Measurements from ENCODE around the gene KCNN4. TPM values are rescaled to one million over a fixed set of nuclear protein-coding genes. Genes with fewer than 3 reads are reported as not detected.

The KCNN4 gene
- total and polyA plus RNA-seq, 4 donors: 0.14 to 30.3 (median 0.51) TPM

DNA sequence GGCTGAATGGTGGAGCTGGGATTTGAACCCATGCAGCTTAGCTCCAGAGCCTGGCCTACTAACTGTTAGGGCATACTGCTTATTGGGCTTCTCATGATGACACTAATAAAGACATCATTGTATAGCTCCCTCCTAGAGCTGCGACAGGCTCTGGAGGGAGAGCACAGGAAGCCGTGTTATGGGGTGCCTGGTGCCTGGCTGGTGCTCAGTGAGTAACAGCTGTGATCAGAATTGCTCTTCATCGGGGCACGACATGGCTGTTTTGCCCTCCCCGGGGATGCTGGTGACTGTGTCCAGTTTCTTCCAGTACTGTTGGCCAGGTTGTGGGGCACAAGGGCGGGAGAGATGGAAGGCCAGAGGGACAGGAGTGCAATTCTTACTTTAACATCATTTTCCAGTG lies 16.3 kb upstream of the KCNN4 start:
- TF ChIP-seq TAF1 (conservative IDR thresholded peaks at IDR 0.05) (no peak), FOXA2 (IDR thresholded peaks at IDR 0.05) (no peak), GABPA (IDR thresholded peaks at IDR 0.05 in 1 of 2, conservative IDR thresholded peaks at IDR 0.05 in 1 of 2) (no peak), CTCF (IDR thresholded peaks at IDR 0.05; ENCODE audit: low read depth, low read length, missing input control) (no peak), HNF4A (conservative IDR thresholded peaks at IDR 0.05) (no peak)
- TF ChIP-seq, protein P1, sequence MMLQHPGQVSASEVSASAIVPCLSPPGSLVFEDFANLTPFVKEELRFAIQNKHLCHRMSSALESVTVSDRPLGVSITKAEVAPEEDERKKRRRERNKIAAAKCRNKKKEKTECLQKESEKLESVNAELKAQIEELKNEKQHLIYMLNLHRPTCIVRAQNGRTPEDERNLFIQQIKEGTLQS (IDR thresholded peaks at IDR 0.05): no peak
- Histone ChIP-seq H3K9me3 (ENCODE audit: control insufficient read depth in 4 of 4, low read length in 3 of 4) (peaks cover 0 to 7% (median 4%) of the 10 kb centered on the region in 4 donors), H3K9ac (ENCODE audit: low read depth in 1 of 2, low read length in 2 of 2) (no peak overlapping the region), H3K4me1 (ENCODE audit: control insufficient read depth in 4 of 4, insufficient read depth in 4 of 4, low read length in 3 of 4) (peaks cover 2 to 9% (median 5%) of the 10 kb centered on the region in 4 donors), H3K4me3 (ENCODE audit: low read depth in 1 of 3, low read length in 3 of 3) (no peak overlapping the region), H3K27ac (ENCODE audit: low read depth in 1 of 2, low read length in 2 of 2) (no peak overlapping the region), H3K36me3 (ENCODE audit: control insufficient read depth in 4 of 4, insufficient read depth in 3 of 4, low read depth in 1 of 4, low read length in 3 of 4) (no peaks in the 10 kb centered on the region), H3K27me3 (ENCODE audit: control insufficient read depth in 4 of 4, insufficient read depth in 4 of 4, low read length in 3 of 4) (peaks cover 0 to 8% (median 1%) of the 10 kb centered on the region in 4 donors)
- 66% methylated on average over 6 of the region's 6 CpGs for WGBS
- no peak for DNase-seq (ENCODE audit: low spot score)

DNA sequence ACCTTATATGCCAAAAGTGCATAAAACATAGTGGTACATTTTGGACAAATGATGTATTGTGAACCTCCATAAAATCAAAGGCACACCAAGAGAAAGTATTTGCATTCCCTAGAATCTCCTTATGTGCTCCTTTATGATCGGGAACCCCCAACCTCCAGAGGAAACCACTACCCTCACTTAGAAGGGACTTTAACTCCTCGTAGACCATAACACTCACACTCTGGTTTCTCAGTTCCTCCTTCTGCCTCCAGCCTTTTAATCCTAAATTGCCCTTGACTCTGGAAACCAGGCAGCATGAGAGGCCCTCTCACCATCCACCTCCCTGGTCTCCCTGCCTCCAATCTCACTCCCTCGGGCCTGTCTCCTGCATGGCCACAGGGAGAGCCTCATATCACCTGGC lies 9.8 kb upstream of the KCNN4 start:
- TF ChIP-seq JUND (IDR thresholded peaks at IDR 0.05): no peak
- TF ChIP-seq, protein P2, sequence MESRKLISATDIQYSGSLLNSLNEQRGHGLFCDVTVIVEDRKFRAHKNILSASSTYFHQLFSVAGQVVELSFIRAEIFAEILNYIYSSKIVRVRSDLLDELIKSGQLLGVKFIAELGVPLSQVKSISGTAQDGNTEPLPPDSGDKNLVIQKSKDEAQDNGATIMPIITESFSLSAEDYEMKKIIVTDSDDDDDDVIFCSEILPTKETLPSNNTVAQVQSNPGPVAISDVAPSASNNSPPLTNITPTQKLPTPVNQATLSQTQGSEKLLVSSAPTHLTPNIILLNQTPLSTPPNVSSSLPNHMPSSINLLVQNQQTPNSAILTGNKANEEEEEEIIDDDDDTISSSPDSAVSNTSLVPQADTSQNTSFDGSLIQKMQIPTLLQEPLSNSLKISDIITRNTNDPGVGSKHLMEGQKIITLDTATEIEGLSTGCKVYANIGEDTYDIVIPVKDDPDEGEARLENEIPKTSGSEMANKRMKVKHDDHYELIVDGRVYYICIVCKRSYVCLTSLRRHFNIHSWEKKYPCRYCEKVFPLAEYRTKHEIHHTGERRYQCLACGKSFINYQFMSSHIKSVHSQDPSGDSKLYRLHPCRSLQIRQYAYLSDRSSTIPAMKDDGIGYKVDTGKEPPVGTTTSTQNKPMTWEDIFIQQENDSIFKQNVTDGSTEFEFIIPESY (IDR thresholded peaks at IDR 0.05): no peak
- no peak for TF ChIP-seq NR2F2 (IDR thresholded peaks at IDR 0.05)
- TF ChIP-seq, protein P3, sequence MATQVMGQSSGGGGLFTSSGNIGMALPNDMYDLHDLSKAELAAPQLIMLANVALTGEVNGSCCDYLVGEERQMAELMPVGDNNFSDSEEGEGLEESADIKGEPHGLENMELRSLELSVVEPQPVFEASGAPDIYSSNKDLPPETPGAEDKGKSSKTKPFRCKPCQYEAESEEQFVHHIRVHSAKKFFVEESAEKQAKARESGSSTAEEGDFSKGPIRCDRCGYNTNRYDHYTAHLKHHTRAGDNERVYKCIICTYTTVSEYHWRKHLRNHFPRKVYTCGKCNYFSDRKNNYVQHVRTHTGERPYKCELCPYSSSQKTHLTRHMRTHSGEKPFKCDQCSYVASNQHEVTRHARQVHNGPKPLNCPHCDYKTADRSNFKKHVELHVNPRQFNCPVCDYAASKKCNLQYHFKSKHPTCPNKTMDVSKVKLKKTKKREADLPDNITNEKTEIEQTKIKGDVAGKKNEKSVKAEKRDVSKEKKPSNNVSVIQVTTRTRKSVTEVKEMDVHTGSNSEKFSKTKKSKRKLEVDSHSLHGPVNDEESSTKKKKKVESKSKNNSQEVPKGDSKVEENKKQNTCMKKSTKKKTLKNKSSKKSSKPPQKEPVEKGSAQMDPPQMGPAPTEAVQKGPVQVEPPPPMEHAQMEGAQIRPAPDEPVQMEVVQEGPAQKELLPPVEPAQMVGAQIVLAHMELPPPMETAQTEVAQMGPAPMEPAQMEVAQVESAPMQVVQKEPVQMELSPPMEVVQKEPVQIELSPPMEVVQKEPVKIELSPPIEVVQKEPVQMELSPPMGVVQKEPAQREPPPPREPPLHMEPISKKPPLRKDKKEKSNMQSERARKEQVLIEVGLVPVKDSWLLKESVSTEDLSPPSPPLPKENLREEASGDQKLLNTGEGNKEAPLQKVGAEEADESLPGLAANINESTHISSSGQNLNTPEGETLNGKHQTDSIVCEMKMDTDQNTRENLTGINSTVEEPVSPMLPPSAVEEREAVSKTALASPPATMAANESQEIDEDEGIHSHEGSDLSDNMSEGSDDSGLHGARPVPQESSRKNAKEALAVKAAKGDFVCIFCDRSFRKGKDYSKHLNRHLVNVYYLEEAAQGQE (IDR thresholded peaks at IDR 0.05): no peak
- no peak for TF ChIP-seq HNF4G (IDR thresholded peaks at IDR 0.05)
- TF ChIP-seq MAX (IDR thresholded peaks at IDR 0.05): no peak
- TF ChIP-seq CTCF (IDR thresholded peaks at IDR 0.05; ENCODE audit: low read depth, low read length, missing input control): no peak
- no peak for TF ChIP-seq GABPA (IDR thresholded peaks at IDR 0.05 in 1 of 2, conservative IDR thresholded peaks at IDR 0.05 in 1 of 2)
- TF ChIP-seq RAD21 (IDR thresholded peaks at IDR 0.05): no peak
- TF ChIP-seq FOXA1 (IDR thresholded peaks at IDR 0.05): no peak
- TF ChIP-seq RXRA (IDR thresholded peaks at IDR 0.05): no peak
- no peak for TF ChIP-seq TAF1 (conservative IDR thresholded peaks at IDR 0.05)
- no peak for TF ChIP-seq HNF4A (conservative IDR thresholded peaks at IDR 0.05)
- no peak for TF ChIP-seq FOXA2 (IDR thresholded peaks at IDR 0.05)
- TF ChIP-seq, protein P1 (IDR thresholded peaks at IDR 0.05): no peak
- TF ChIP-seq EGR1 (IDR thresholded peaks at IDR 0.05; ENCODE audit: low read depth in 2 of 2): no peak
- H3K27ac ChIP-seq (ENCODE audit: low read depth in 1 of 2, low read length in 2 of 2): no peak overlapping the region
- DNase-seq (ENCODE audit: low spot score): no peak
- 33% methylated on average over 3 of the region's 3 CpGs for WGBS
- H3K9ac ChIP-seq (ENCODE audit: low read depth in 1 of 2, low read length in 2 of 2): no peak overlapping the region
- no peaks in the 10 kb centered on the region for H3K36me3 ChIP-seq (ENCODE audit: control insufficient read depth in 4 of 4, insufficient read depth in 3 of 4, low read depth in 1 of 4, low read length in 3 of 4)
- H3K4me3 ChIP-seq (ENCODE audit: low read depth in 1 of 3, low read length in 3 of 3): no peak overlapping the region
- no peaks in the 10 kb centered on the region for H3K4me1 ChIP-seq (ENCODE audit: control insufficient read depth in 4 of 4, insufficient read depth in 4 of 4, low read length in 3 of 4)
- H3K9me3 ChIP-seq (ENCODE audit: control insufficient read depth in 4 of 4, low read length in 3 of 4): peaks cover 0 to 4% (median 3%) of the 10 kb centered on the region in 4 donors
- H3K27me3 ChIP-seq (ENCODE audit: control insufficient read depth in 4 of 4, insufficient read depth in 4 of 4, low read length in 3 of 4): peaks cover 0 to 2% (median 0%) of the 10 kb centered on the region in 4 donors

Measured in liver (tissue), 9 donors.